HG02759 (cell line): ENCODE results near the gene PRMT1.

Experiments used
- ATAC-seq: cut with Tn5 transposase; IDR thresholded peaks from one replicate; pipeline ENCODE4 v1.9.1; 2021; ENCODE audit warnings: mild to moderate bottlenecking, moderate library complexity; ENCODE audit not compliant: unreplicated experiment

Gene PRMT1

GRCh38 chr19:49651029-49651819 is 25.8 kb upstream of the PRMT1 start:
- no peak for ATAC-seq

DNA sequence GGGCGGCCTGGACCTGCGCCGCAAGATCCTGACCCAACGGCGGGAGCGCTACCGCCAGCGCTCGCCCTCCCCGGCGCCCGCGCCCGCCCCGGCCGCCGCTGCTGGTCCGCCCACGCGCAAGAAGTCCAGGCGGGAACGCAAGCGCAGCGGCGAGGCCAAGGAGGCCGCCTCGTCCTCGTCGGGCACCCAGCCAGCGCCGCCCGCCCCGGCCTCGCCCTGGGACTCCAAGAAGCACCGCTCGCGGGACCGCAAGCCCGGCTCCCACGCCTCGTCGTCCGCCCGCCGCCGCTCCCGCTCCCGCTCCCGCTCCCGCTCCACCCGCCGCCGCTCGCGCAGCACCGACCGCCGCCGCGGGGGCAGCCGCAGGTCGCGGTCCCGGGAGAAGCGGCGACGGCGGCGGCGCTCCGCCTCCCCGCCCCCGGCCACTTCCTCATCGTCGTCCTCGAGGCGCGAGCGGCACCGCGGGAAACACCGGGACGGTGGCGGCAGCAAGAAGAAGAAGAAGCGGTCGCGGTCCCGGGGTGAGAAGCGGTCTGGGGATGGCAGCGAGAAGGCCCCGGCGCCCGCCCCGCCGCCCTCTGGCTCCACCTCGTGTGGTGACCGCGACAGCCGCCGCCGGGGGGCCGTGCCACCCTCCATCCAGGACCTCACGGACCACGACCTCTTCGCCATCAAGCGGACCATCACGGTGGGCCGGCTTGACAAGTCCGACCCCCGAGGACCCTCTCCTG is 25.1 kb upstream of the PRMT1 start:
- no peak for ATAC-seq

DNA sequence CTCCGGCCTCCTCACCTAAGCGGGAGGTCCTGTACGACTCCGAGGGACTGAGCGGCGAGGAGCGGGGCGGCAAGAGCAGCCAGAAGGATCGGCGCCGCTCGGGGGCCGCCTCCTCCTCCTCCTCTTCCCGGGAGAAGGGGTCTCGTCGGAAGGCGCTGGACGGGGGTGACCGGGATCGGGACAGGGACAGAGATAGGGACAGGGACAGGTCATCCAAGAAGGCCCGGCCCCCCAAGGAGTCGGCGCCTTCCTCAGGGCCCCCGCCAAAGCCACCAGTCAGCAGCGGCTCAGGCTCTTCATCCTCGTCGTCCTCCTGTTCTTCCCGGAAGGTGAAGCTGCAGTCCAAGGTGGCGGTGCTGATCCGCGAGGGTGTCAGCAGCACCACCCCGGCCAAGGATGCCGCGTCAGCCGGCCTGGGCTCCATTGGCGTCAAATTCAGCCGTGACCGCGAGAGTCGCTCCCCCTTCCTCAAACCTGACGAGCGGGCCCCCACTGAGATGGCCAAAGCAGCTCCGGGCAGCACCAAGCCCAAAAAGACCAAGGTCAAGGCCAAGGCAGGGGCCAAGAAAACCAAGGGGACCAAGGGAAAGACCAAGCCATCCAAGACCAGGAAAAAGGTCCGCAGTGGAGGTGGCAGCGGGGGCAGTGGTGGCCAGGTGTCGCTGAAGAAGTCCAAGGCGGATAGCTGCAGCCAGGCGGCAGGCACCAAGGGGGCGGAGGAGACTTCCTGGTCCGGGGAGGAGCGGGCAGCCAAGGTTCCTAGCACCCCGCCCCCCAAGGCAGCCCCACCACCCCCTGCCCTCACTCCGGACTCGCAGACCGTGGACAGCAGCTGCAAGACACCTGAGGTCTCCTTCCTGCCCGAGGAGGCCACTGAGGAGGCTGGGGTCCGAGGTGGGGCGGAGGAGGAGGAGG is 24.3 kb upstream of the PRMT1 start:
- no peak for ATAC-seq

- no peak for ATAC-seq
Measured at GRCh38 chr19:49653466-49653806, 23.6 kb upstream of the PRMT1 start.

DNA sequence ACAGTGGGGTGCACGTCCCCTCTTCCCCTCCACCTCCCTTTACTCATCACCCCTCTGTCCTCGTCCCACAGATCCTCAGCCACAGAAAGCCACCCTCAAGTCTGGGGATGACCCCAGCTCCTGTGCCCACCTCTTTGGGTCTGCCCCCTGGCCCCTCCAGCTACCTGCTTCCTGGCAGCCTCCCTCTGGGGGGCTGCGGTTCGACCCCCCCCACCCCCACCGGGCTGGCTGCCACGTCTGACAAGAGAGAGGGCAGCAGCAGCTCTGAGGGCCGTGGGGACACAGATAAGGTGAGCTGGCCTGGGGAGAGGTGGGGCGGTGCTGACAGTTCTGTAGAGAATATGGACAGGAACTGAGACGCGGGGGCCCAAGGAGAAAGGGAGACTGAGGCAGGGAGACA is 22.5 kb upstream of the PRMT1 start:
- no peak for ATAC-seq

- ATAC-seq = no peak
Measured at GRCh38 chr19:49655570-49656455, 21.3 kb upstream of the PRMT1 start.

- ATAC-seq = no peak
Measured at GRCh38 chr19:49656456-49657109, 20.5 kb upstream of the PRMT1 start.

- no peak for ATAC-seq
Measured at GRCh38 chr19:49657493-49658138, 19.5 kb upstream of the PRMT1 start.

GRCh38 chr19:49658139-49658517 is 18.9 kb upstream of the PRMT1 start:
- no peak for ATAC-seq

- ATAC-seq = no peak
Measured at GRCh38 chr19:49658566-49659442, 18.3 kb upstream of the PRMT1 start.

DNA sequence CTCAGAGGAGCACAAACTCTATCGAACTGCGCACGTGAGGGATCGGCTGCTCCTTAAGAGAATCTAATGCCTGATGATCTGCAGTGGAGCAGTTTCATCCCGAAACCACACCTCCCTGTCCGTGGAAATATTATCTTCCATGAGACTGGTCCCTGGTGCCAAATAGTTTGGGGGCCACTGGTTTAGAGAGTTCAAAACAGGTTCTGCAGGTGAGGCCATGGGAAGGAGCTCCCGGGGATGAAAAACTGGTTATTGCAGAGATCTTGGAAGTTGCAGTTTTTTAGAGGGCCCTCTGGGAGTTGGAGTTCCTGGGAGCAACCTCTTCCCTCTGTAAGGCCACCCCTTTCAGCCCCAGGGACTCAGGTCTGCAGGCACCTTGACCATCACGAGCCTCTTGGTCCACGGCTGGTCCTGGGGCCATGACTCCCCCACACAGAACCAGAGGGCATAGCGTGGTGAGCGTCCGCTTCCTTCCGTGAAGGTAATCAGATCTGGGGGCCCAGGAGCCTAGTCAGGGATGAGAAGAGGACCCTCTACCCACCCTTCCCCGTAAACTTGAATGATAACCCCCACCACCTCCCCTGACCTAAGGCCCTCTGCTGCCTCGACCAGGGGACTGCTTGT is 16.6 kb upstream of the PRMT1 start:
- ATAC-seq = no peak

GRCh38 chr19:49662011-49662410 is 15.1 kb upstream of the PRMT1 start:
- ATAC-seq = no peak

GRCh38 chr19:49663224-49663623 is 13.8 kb upstream of the PRMT1 start:
- no peak for ATAC-seq

GRCh38 chr19:49664171-49665035 is 12.7 kb upstream of the PRMT1 start:
- peak; percentile 54 for ATAC-seq

GRCh38 chr19:49665036-49665350 is 12.1 kb upstream of the PRMT1 start:
- no peak for ATAC-seq

DNA sequence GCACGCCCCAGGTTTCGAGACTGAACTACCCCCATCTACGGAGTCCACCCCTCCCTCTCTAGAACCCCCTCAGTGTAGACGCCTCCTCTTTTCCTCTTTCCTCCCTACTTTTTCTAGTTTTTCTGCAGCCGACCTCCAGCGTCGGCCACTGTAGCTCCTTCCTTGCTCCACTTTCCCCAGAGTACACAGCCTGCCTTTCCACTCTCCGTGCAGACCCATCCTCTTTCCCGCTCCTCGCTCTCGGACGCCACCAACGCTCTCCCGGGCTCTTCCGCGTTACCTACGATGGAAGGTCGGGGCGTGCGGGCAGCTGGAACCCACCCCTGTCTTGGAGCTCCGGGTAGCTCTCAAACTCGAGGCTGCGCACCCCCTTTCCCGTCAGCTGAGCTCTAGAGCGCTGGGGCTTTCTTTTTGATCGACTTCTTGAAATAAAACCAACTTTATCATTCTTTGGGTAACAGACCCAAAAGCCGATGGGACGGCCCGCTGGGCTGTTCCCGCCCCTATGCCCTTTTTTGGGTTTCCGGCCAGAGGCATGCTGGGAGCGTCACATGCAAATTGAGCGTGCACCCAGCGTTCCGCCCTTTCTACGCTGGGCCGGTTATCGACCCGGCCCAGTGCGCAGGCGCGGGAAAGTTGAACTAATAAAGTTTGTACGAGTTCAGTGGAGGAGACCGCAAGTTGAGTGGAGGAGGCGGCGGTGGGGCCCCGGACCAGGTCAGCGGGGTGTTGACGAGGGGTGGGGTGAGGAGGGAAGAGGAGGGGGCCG is 11.5 kb upstream of the PRMT1 start, which contains the start of the genes BCL2L12 and IRF3:
TSS of gene BCL2L12 (plus strand) at position 583 of the 769 bp plus-strand sequence. CDS start 760 bp downstream, outside the sequence.
TSS of gene IRF3 (minus strand) at position 507 of the 769 bp plus-strand sequence. CDS start 1,019 bp downstream, outside the sequence.
- peak; percentile 84 for ATAC-seq
